NCI-H2081 (cell line): ENCODE measurements around the gene CDKAL1.
A peak's percentile ranks its signal among the peaks of the same experiment; 100 is the strongest.
"Not testable (repeated sequence)": the region's sequence is repeated elsewhere in the genome, so short reads cannot be mapped to it uniquely, and the experiment has no call there.

Experiments used
- DNase-seq, 2 experiments: peaks; one replicate each; lab custom pipeline; 2025; lab: John Stamatoyannopoulos, UW

The CDKAL1 gene

GRCh38 chr6:21026576-21027273, 492.5 kb downstream of the CDKAL1 start:
- no peak for DNase-seq

GRCh38 chr6:21027507-21027906, 493.2 kb downstream of the CDKAL1 start:
- DNase-seq, result no peak

GRCh38 chr6:21031182-21031581, 496.9 kb downstream of the CDKAL1 start:
- DNase-seq, result no peak

GRCh38 chr6:21033084-21033483, 498.8 kb downstream of the CDKAL1 start:
- no peak for DNase-seq

GRCh38 chr6:21033575-21034026, 499.3 kb downstream of the CDKAL1 start:
- DNase-seq, result no peak

GRCh38 chr6:21034345-21034744, 500.1 kb downstream of the CDKAL1 start:
- no peak for DNase-seq

GRCh38 chr6:21037453-21037852, 503.2 kb downstream of the CDKAL1 start:
- no peak for DNase-seq

GRCh38 chr6:21039926-21040325, 505.7 kb downstream of the CDKAL1 start:
- DNase-seq, result peak in 1 of 2 experiments; percentile 42

GRCh38 chr6:21045135-21045700, 511.0 kb downstream of the CDKAL1 start:
- no peak for DNase-seq

- no peak for DNase-seq
These were observed 512.0 kb downstream of the CDKAL1 start for GRCh38 chr6:21046276-21046675.

GRCh38 chr6:21048047-21048446, 513.8 kb downstream of the CDKAL1 start:
- no peak for DNase-seq

- no peak for DNase-seq
These were observed 514.9 kb downstream of the CDKAL1 start for GRCh38 chr6:21049148-21049547.

- no peak for DNase-seq
These were observed 515.3 kb downstream of the CDKAL1 start for GRCh38 chr6:21049572-21049971.

GRCh38 chr6:21050935-21051334, 516.7 kb downstream of the CDKAL1 start:
- no peak for DNase-seq

- DNase-seq, result no peak
These were observed 517.5 kb downstream of the CDKAL1 start for GRCh38 chr6:21051777-21052176.

- no peak for DNase-seq
These were observed 519.4 kb downstream of the CDKAL1 start for GRCh38 chr6:21053612-21054011.

GRCh38 chr6:21055480-21055879, 521.2 kb downstream of the CDKAL1 start:
- not testable (repeated sequence) for DNase-seq

- DNase-seq, result no peak
These were observed 527.6 kb downstream of the CDKAL1 start for GRCh38 chr6:21061892-21062291.

GRCh38 chr6:21064756-21065340, 530.6 kb downstream of the CDKAL1 start:
- no peak for DNase-seq

GRCh38 chr6:21067521-21067920, 533.3 kb downstream of the CDKAL1 start:
- no peak for DNase-seq

- DNase-seq, result peak in 1 of 2 experiments; percentile 53
These were observed 536.4 kb downstream of the CDKAL1 start for GRCh38 chr6:21070620-21071019.

- peak in 1 of 2 experiments; percentile 51 for DNase-seq
These were observed 537.7 kb downstream of the CDKAL1 start for GRCh38 chr6:21071780-21072468.
